ENCODE measurements around the gene RGS6. TPM values are rescaled to one million over a fixed set of nuclear protein-coding genes. Genes with fewer than 3 reads are reported as not detected.

The RGS6 gene
- total RNA-seq, 1 experiment from 2014 or later, result not detected

DNA sequence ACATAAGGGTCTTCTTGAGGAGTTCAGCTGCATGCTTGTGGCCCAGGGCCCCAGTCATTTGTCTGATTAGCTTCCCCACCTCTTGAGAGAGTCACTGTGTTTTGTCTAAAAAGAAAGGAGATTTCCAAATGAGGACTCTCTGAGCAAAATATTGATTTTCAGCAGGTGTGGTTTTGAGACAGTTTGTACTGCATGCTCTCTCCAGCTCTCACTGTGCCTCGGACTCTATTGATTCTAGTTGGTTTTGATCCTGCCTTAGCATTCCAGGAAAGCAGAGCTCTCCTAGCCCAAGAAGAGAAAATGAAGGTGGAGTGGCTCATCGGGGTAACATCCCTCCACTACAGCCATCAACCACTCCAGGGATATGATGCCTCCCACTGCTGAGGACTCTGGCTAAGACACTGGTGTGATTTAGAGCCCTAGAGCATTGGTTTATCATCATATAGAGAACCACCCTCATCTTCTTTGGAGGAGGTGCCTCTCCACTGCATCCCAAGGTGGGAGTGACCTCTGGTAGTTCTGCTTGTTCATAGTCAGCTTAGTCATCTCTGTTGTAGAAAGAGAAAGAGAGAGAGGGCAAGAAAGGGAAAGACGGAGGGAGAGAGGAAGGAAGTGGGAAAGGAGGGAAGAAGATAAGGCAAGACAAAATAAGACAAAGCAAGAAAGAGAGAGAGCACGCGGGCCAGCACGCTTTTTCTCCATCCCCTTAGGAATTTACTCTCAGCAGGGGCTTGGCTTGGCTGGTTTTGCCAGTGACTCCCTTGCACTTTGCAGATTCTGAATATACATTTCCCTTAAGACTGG, 596.0 kb downstream of the RGS6 start:
- POLR2A ChIA-PET (ENCODE audit: unreplicated experiment), result no interaction called here
- Histone ChIP-seq H3K9me2 (replicated peaks; ENCODE audit: low read length) (no peaks in the 10 kb centered on the region), H3K9ac (ENCODE audit: low read length) (no peak overlapping the region), H4K20me1 (ENCODE audit: low read length) (no peaks in the 10 kb centered on the region), H3K36me3 (ENCODE audit: low read depth, low read length) (peaks cover 1% of the 10 kb centered on the region; the same call in 1 of the 2 replicates), H3K4me1 (ENCODE audit: insufficient read depth, low read length) (peaks cover 8% of the 10 kb centered on the region; the same call in 1 of the 2 replicates), H3K27ac (ENCODE audit: low read length) (no peak overlapping the region), H3K4me2 (ENCODE audit: low read length) (0 out of 2 replicates have a peak overlapping the region, but pooled peaks have one; percentile 7), H3K9me3 (ENCODE audit: low read length) (peaks cover 7% of the 10 kb centered on the region), H3K79me2 (ENCODE audit: low read length) (no peaks in the 10 kb centered on the region), H3F3A (ENCODE audit: low read length, unreplicated experiment) (no peaks in the 10 kb centered on the region), H2AFZ (ENCODE audit: low read length) (peak overlapping the region; percentile 20; the same call in 1 of the 2 replicates), H3K27me3 (ENCODE audit: low read length) (no peaks in the 10 kb centered on the region), H3K4me3 (ENCODE audit: low read length) (no peak overlapping the region)
- CTCF ChIA-PET, result interaction anchor here (2.1 kb wide), 1 partner anchor 14 kb away, joined by 8 read pairs; no protein-coding TSS in a partner anchor
- DNase-seq (peak; percentile 31), ATAC-seq (peak; percentile 48)
- BruUV-seq (replicated peaks), result no TSS peak
- no peak for TF ChIP-seq EZH2 (IDR thresholded peaks at IDR 0.05; ENCODE audit: low read length, unreplicated experiment)
- TF ChIP-seq, protein P1, sequence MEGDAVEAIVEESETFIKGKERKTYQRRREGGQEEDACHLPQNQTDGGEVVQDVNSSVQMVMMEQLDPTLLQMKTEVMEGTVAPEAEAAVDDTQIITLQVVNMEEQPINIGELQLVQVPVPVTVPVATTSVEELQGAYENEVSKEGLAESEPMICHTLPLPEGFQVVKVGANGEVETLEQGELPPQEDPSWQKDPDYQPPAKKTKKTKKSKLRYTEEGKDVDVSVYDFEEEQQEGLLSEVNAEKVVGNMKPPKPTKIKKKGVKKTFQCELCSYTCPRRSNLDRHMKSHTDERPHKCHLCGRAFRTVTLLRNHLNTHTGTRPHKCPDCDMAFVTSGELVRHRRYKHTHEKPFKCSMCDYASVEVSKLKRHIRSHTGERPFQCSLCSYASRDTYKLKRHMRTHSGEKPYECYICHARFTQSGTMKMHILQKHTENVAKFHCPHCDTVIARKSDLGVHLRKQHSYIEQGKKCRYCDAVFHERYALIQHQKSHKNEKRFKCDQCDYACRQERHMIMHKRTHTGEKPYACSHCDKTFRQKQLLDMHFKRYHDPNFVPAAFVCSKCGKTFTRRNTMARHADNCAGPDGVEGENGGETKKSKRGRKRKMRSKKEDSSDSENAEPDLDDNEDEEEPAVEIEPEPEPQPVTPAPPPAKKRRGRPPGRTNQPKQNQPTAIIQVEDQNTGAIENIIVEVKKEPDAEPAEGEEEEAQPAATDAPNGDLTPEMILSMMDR (conservative IDR thresholded peaks at IDR 0.05; ENCODE audit: low read depth, low read length), result no peak
- TF ChIP-seq EZH2phosphoT487 (IDR thresholded peaks at IDR 0.05; ENCODE audit: borderline replicate concordance, low read length), result no peak
- intact Hi-C loops (cut with micrococcal nuclease), result no loop called here

DNA sequence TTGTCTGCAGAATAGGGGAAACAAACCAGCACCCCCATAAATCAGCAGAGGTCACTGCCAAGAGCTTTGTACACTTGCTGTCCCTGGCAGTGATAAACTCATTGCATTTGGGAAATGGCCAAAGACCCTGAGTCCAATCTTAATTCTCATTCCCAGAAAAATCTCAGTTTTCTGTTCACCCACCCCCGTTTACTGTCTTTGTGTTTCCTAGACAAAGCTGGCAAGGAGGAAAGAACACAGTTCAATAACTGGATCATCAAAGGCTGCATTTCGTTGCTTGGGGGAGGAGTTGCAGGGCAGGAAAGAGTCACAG, 596.6 kb downstream of the RGS6 start:
- BruUV-seq (replicated peaks), result no TSS peak
- CTCF ChIA-PET, result no interaction called here

More for the DNA sequence above, 596.6 kb downstream of the RGS6 start:
- Histone ChIP-seq H3K4me1 (ENCODE audit: insufficient read depth, low read length) (peaks cover 8% of the 10 kb centered on the region; the same call in 1 of the 2 replicates), H3K27me3 (ENCODE audit: low read length) (no peaks in the 10 kb centered on the region), H4K20me1 (ENCODE audit: low read length) (no peaks in the 10 kb centered on the region), H3K9me2 (replicated peaks; ENCODE audit: low read length) (no peaks in the 10 kb centered on the region), H3K9ac (ENCODE audit: low read length) (no peak overlapping the region), H3K27ac (ENCODE audit: low read length) (no peak overlapping the region), H3K4me2 (ENCODE audit: low read length) (0 out of 2 replicates have a peak overlapping the region, but pooled peaks have one; percentile 7), H2AFZ (ENCODE audit: low read length) (peak overlapping the region; percentile 20; the same call in 1 of the 2 replicates), H3K79me2 (ENCODE audit: low read length) (no peaks in the 10 kb centered on the region), H3K9me3 (ENCODE audit: low read length) (peaks cover 13% of the 10 kb centered on the region), H3K36me3 (ENCODE audit: low read depth, low read length) (peaks cover 3% of the 10 kb centered on the region; the same call in 1 of the 2 replicates), H3K4me3 (ENCODE audit: low read length) (no peak overlapping the region), H3F3A (ENCODE audit: low read length, unreplicated experiment) (no peaks in the 10 kb centered on the region)
- ATAC-seq (no peak), DNase-seq (no peak)
- intact Hi-C loops (cut with micrococcal nuclease), result no loop called here
- POLR2A ChIA-PET (ENCODE audit: unreplicated experiment), result no interaction called here
- TF ChIP-seq, protein P1 (conservative IDR thresholded peaks at IDR 0.05; ENCODE audit: low read depth, low read length), result no peak
- TF ChIP-seq EZH2 (IDR thresholded peaks at IDR 0.05; ENCODE audit: low read length, unreplicated experiment) (no peak), EZH2phosphoT487 (IDR thresholded peaks at IDR 0.05; ENCODE audit: borderline replicate concordance, low read length) (no peak)
